LHCN-M2 (cell line): Measurements from ENCODE around the gene CMIP. TPM values are rescaled to one million over a fixed set of nuclear protein-coding genes. Genes with fewer than 3 reads are reported as not detected.
A peak's percentile ranks its signal among the peaks of the same experiment; 100 is the strongest.
"Not testable (repeated sequence)": the region's sequence is repeated elsewhere in the genome, so short reads cannot be mapped to it uniquely, and the experiment has no call there.

Source experiments
- DNase-seq: peaks from one replicate; pipeline ENCODE4 v3.0.0-alpha.2; 2012; ENCODE audit warnings: low read depth
- total RNA-seq: library from RNA; depleted of rRNA; stranded (reverse); fragments of >200 nt; gene quantifications from 2 replicates; pipeline ENCODE4 v1.2.3, GENCODE V29; 2014; rRNA removed

Gene CMIP
- total RNA-seq, 1 experiment from 2014 or later = 6.0 TPM

- no peak for DNase-seq
Observed at GRCh38 chr16:81738783-81739496, 294.3 kb downstream of the CMIP start.

- no peak for DNase-seq
Observed at GRCh38 chr16:81739503-81739902, 294.9 kb downstream of the CMIP start.

GRCh38 chr16:81740169-81740568 is 295.6 kb downstream of the CMIP start:
- DNase-seq = no peak

- not testable (repeated sequence) for DNase-seq
Observed at GRCh38 chr16:81741430-81741770, 296.8 kb downstream of the CMIP start.

GRCh38 chr16:81744385-81744784 is 299.8 kb downstream of the CMIP start:
- DNase-seq = no peak

GRCh38 chr16:81744911-81745310 is 300.3 kb downstream of the CMIP start:
- DNase-seq = no peak

- peak; percentile 41 for DNase-seq
Observed at GRCh38 chr16:81745704-81746558, 301.3 kb downstream of the CMIP start.

- DNase-seq = no peak
Observed at GRCh38 chr16:81746566-81746965, 302.0 kb downstream of the CMIP start.

- no peak for DNase-seq
Observed at GRCh38 chr16:81748476-81749198, 304.0 kb downstream of the CMIP start.

GRCh38 chr16:81752225-81752875 is 307.7 kb downstream of the CMIP start:
- peak; percentile 9 for DNase-seq

- no peak for DNase-seq
Observed at GRCh38 chr16:81752876-81753227, 308.2 kb downstream of the CMIP start.

GRCh38 chr16:81754858-81755257 is 310.2 kb downstream of the CMIP start:
- DNase-seq = no peak

- DNase-seq = no peak
Observed at GRCh38 chr16:81755915-81756614, 311.5 kb downstream of the CMIP start.

- DNase-seq = no peak
Observed at GRCh38 chr16:81756615-81757356, 312.2 kb downstream of the CMIP start.

GRCh38 chr16:81758376-81758775 is 313.8 kb downstream of the CMIP start:
- peak; percentile 52 for DNase-seq

Other genes with a start within 250 kb of the CMIP start
- not detected in 2 replicates for gene BCO1, start 206.1 kb upstream of the CMIP start, total RNA-seq
- gene GAN, start 129.8 kb upstream of the CMIP start, total RNA-seq = 4.5 and 4.8 TPM in 2 replicates